Calu3 (cell line): ENCODE measurements around the gene PDE9A. TPM values are rescaled to one million over a fixed set of nuclear protein-coding genes. Genes with fewer than 3 reads are reported as not detected.
"Not testable (repeated sequence)": the region's sequence is repeated elsewhere in the genome, so short reads cannot be mapped to it uniquely, and the experiment has no call there.

ENCODE experiments used
- BruUV-seq: library from RNA; stranded (reverse); fragments of 400-500 nt; replicated peaks from 2 replicates; lab custom pipeline; 2021; lab: Mats Ljungman, UMichigan
- CTCF ChIA-PET: fragments of 300-600 bp; sonication (Branson Sonifier 250); formaldehyde crosslinking; loops from one replicate; lab custom pipeline; 2022; ENCODE audit warnings: antibody characterized with exemption; lab: Charles Lee
- DNase-seq: peaks from one replicate; pipeline ENCODE4 v3.0.0; 2022
- H3K27ac Mint-ChIP-seq: one replicate; pipeline ENCODE4 v1.8.0; 2022; ENCODE audit warnings: mixed read lengths; ENCODE audit not compliant: unreplicated experiment
- H3K27me3 Mint-ChIP-seq: one replicate; pipeline ENCODE4 v1.8.0; 2022; ENCODE audit warnings: mixed read lengths; ENCODE audit not compliant: unreplicated experiment
- H3K36me3 Mint-ChIP-seq: one replicate; pipeline ENCODE4 v1.8.0; 2022; ENCODE audit warnings: mild to moderate bottlenecking, moderate library complexity, mixed read lengths; ENCODE audit not compliant: insufficient read depth, unreplicated experiment
- H3K4me1 Mint-ChIP-seq: one replicate; pipeline ENCODE4 v1.8.0; 2022; ENCODE audit warnings: mild to moderate bottlenecking, low read depth, mixed read lengths; ENCODE audit not compliant: unreplicated experiment
- H3K4me3 Mint-ChIP-seq: one replicate; pipeline ENCODE4 v1.8.0; 2022; ENCODE audit warnings: mild to moderate bottlenecking, low read depth, moderate library complexity, mixed read lengths; ENCODE audit not compliant: unreplicated experiment
- H3K9me3 Mint-ChIP-seq: one replicate; pipeline ENCODE4 v1.8.0; 2022; ENCODE audit warnings: low read depth, mixed read lengths; ENCODE audit not compliant: unreplicated experiment
- CTCF ChIP-seq: fragments of 200-600 bp; IDR thresholded peaks from one replicate; pipeline ENCODE4 v1.8.0; 2022; ENCODE audit warnings: antibody characterized with exemption; ENCODE audit not compliant: unreplicated experiment
- intact Hi-C: fragments of 100-400 bp; cut with micrococcal nuclease; formaldehyde crosslinking; loops from one replicate; pipeline ENCODE4 v1.10.0; 2022; ENCODE audit not compliant: unreplicated experiment
- total RNA-seq: library from RNA; stranded (reverse); gene quantifications from 2 replicates; pipeline ENCODE4 v1.2.3, GENCODE V29; 2022

Gene PDE9A
- total RNA-seq, 1 experiment from 2014 or later, result 10.9 TPM

- H3K27ac Mint-ChIP-seq, result no peak overlapping the region
These were observed 25.7 kb upstream of the PDE9A start for GRCh38 chr21:42627527-42628289.

GRCh38 chr21:42628466-42629061, 24.9 kb upstream of the PDE9A start:
- intact Hi-C loops, H3K9me3 Mint-ChIP-seq, H3K4me3 Mint-ChIP-seq, H3K36me3 Mint-ChIP-seq, BruUV-seq, H3K27me3 Mint-ChIP-seq, H3K27ac Mint-ChIP-seq, DNase-seq, CTCF ChIA-PET: not testable (repeated sequence)
- H3K4me1 Mint-ChIP-seq, result peaks cover 14% of the 10 kb centered on the region

More at GRCh38 chr21:42627527-42628289, 25.7 kb upstream of the PDE9A start:
- CTCF ChIA-PET, result no interaction called here
- Mint-ChIP-seq H3K27me3 (no peaks in the 10 kb centered on the region), H3K9me3 (no peaks in the 10 kb centered on the region), H3K4me3 (no peak overlapping the region), H3K36me3 (no peaks in the 10 kb centered on the region), H3K4me1 (peaks cover 14% of the 10 kb centered on the region)
- TF ChIP-seq CTCF, result no peak
- intact Hi-C loops, result no loop called here
- DNase-seq, result no peak
- BruUV-seq, result no TSS peak

- Mint-ChIP-seq H3K9me3 (no peaks in the 10 kb centered on the region), H3K4me3 (no peak overlapping the region), H3K36me3 (no peaks in the 10 kb centered on the region), H3K27ac (no peak overlapping the region), H3K27me3 (no peaks in the 10 kb centered on the region), H3K4me1 (no peaks in the 10 kb centered on the region)
- CTCF ChIA-PET, result no interaction called here
- intact Hi-C loops, result no loop called here
- DNase-seq, result no peak
- TF ChIP-seq CTCF, result no peak
- BruUV-seq, result no TSS peak
These were observed 23.4 kb upstream of the PDE9A start for GRCh38 chr21:42629933-42630589.

- no TSS peak for BruUV-seq
- CTCF ChIA-PET, result interaction anchor here (1.1 kb wide), 1 partner anchor 10 kb away, joined by 5 read pairs; no protein-coding TSS in a partner anchor
- TF ChIP-seq CTCF, result no peak
- Mint-ChIP-seq H3K27me3 (no peaks in the 10 kb centered on the region), H3K4me1 (no peaks in the 10 kb centered on the region), H3K9me3 (no peaks in the 10 kb centered on the region), H3K4me3 (no peak overlapping the region), H3K27ac (no peak overlapping the region), H3K36me3 (no peaks in the 10 kb centered on the region)
- DNase-seq, result peak; percentile 28
- intact Hi-C loops, result no loop called here
These were observed 22.8 kb upstream of the PDE9A start for GRCh38 chr21:42630626-42631025.
